GM12878 (cell line): ENCODE results near the gene RPL7L1. TPM values are rescaled to one million over a fixed set of nuclear protein-coding genes. Genes with fewer than 3 reads are reported as not detected.

Source experiments
- ATAC-seq: fragments of 200-7000 bp; cut with Tn5 transposase; 3 replicates; pipeline ENCODE4 v1.9.1; 2020; ENCODE audit warnings: mild to moderate bottlenecking, moderate library complexity
- BruUV-seq: library from RNA; stranded (reverse); fragments of 400-500 nt; replicated peaks from 2 replicates; lab custom pipeline; 2021; lab: Mats Ljungman, UMichigan
- CTCF ChIA-PET: fragments of 300-600 bp; sonication (Branson Sonifier 250); formaldehyde crosslinking; extraction: SDS; loops from one replicate; lab custom pipeline; 2021; ENCODE audit warnings: inconsistent platforms; lab: Yijun Ruan, JAX
- POLR2A ChIA-PET: fragments of 350-600 bp; formaldehyde crosslinking; extraction: SDS; loops from one replicate; lab custom pipeline; 2021; ENCODE audit warnings: inconsistent platforms; lab: Charles Lee
- RAD21 ChIA-PET: fragments of 300-600 bp; sonication (Branson Sonifier 250); formaldehyde crosslinking; loops from one replicate; lab custom pipeline; 2023; ENCODE audit warnings: antibody characterized with exemption; ENCODE audit not compliant: unreplicated experiment; lab: Charles Lee
- SMC1A ChIA-PET: fragments of 300-600 bp; sonication (Branson Sonifier 250); formaldehyde crosslinking; loops from one replicate; lab custom pipeline; 2023; ENCODE audit not compliant: unreplicated experiment, uncharacterized antibody; lab: Charles Lee
- DNase-seq: peaks from one replicate; pipeline ENCODE4 v3.0.0-alpha.2; 2011; ENCODE audit warnings: low read depth, low spot score
- FAIRE-seq: peaks from 3 replicates; lab custom pipeline; 2011; peaks lifted over from hg19 to GRCh38; lab: Jason Lieb, UNC
- H2AFZ ChIP-seq: 2 replicates; pipeline ENCODE4 v1.6.0; 2011; ENCODE audit warnings: low read depth, low read length, control low read depth; ENCODE audit not compliant: control insufficient read depth
- H3K27ac ChIP-seq: 2 replicates; pipeline ENCODE4 v1.5.1; 2011; ENCODE audit warnings: control low read depth; ENCODE audit not compliant: control insufficient read depth, insufficient read depth
- H3K27me3 ChIP-seq, 2 experiments: replicated peaks in 1 of 2; 2 replicates each; pipeline versions ENCODE4 v1.6.0 to v1.6.1; 2011; ENCODE audit warnings: low read length in 1 of 2; ENCODE audit not compliant: control insufficient read depth in 2 of 2, insufficient read depth in 2 of 2
- H3K36me3 ChIP-seq, 2 experiments: 2 replicates each; pipeline ENCODE4 v1.5.1; 2011; ENCODE audit warnings: low read length in 1 of 2; ENCODE audit not compliant: control insufficient read depth in 2 of 2, insufficient read depth in 2 of 2
- H3K4me1 ChIP-seq: 2 replicates; pipeline ENCODE4 v1.6.1; 2011; ENCODE audit warnings: mild to moderate bottlenecking, low read length, moderate library complexity, mixed read lengths; ENCODE audit not compliant: control insufficient read depth, insufficient read depth
- H3K4me2 ChIP-seq: 2 replicates; pipeline ENCODE4 v1.6.0; 2011; ENCODE audit warnings: control low read depth; ENCODE audit not compliant: control insufficient read depth, insufficient read depth
- H3K4me3 ChIP-seq: fragments of 200-600 bp; sonication (generic); 2 replicates; pipeline ENCODE4 v1.5.1; 2016
- H3K79me2 ChIP-seq: 2 replicates; pipeline ENCODE4 v1.6.0; 2011; ENCODE audit warnings: low read length; ENCODE audit not compliant: control insufficient read depth, insufficient read depth
- H3K9ac ChIP-seq: 2 replicates; pipeline ENCODE4 v1.8.0; 2011; ENCODE audit warnings: low read length, control low read depth, mixed read lengths; ENCODE audit not compliant: control insufficient read depth, insufficient read depth
- H3K9me3 ChIP-seq: replicated peaks from 3 replicates; pipeline ENCODE4 v1.5.1; 2011; ENCODE audit warnings: mild to moderate bottlenecking, low read length; ENCODE audit not compliant: control insufficient read depth, insufficient read depth
- H4K20me1 ChIP-seq: 2 replicates; pipeline ENCODE4 v1.6.0; 2011; ENCODE audit not compliant: control insufficient read depth, insufficient read depth
- POLR2A ChIP-seq: IDR thresholded peaks from 2 replicates; pipeline ENCODE4 v1.6.1; 2011; ENCODE audit warnings: low read depth, mild to moderate bottlenecking, low read length
- RBBP5 ChIP-seq: fragments of 200-600 bp; sonication (generic); conservative IDR thresholded peaks from 2 replicates; pipeline ENCODE4 v1.6.1; 2016
- ZNF592 ChIP-seq: fragments of 450-650 bp; IDR thresholded peaks from 2 replicates; pipeline ENCODE4 v1.6.1; 2017; ENCODE audit warnings: mild to moderate bottlenecking, moderate library complexity
- WGBS: methylation state at CpG from one replicate; pipeline ENCODE4 v1.1.6; 2016; ENCODE audit warnings: low lambda C conversion rate; ENCODE audit not compliant: insufficient replicate concordance, insufficient coverage; ENCODE audit errors: missing lambda C conversion rate; 5-methylcytosine and 5-hydroxymethylcytosine counted together
- in situ Hi-C: fragments of 300-500 bp; cut with MboI; formaldehyde crosslinking; loops from 9 replicates; pipeline ENCODE4 v1.14.3; 2018; ENCODE audit warnings: mixed read lengths
- intact Hi-C: fragments of 100-400 bp; cut with micrococcal nuclease; formaldehyde crosslinking; loops from one replicate; pipeline ENCODE4 v1.14.2; 2022; ENCODE audit not compliant: unreplicated experiment
- polyA plus RNA-seq, 11 experiments: library from polyadenylated mRNA; depleted of rRNA in 4 of 11; unstranded in 6 of 11; stranded (reverse) in 5 of 11; fragments of >200 nt; fragmentation: Nextera tagmentation in 4 of 11; fragmentation: Illumina TruSeq in 1 of 11; extraction: Ambion mirVana in 4 of 11; extraction: Trizol in 1 of 11; gene quantifications; 1 replicate in 1 of 11; 2 replicates in 10 of 11; pipeline versions ENCODE4 v1.2.1 to v1.2.3, GENCODE V29; 2011 to 2016; ENCODE audit warnings: inconsistent platforms in 2 of 11, missing spikeins in 2 of 11, low read depth in 1 of 11
- total RNA-seq, 4 experiments: library from RNA; depleted of rRNA in 3 of 4; stranded (reverse); fragments of >200 nt in 3 of 4; fragmentation: Illumina TruSeq in 1 of 4; extraction: Trizol in 1 of 4; gene quantifications; 2 replicates each; pipeline versions ENCODE4 v1.2.1 to v1.2.3, GENCODE V29; 2013 to 2021

The RPL7L1 gene
- total and polyA plus RNA-seq, 10 of the 15 experiments (the other 5 are each of a cell fraction or from before 2014, with no cell fraction given): 54.1 to 154 (median 104) TPM

GRCh38 chr6:42938428-42938796 lies 59.0 kb downstream of the RPL7L1 start:
- Histone ChIP-seq H3K79me2 (peaks cover 21% of the 10 kb centered on the region), H3K36me3 (peaks cover 41 to 45% of the 10 kb centered on the region in 2 experiments), H3K9me3 (no peaks in the 10 kb centered on the region), H2AFZ (no peak overlapping the region), H3K4me1 (peaks cover 20% of the 10 kb centered on the region), H3K4me2 (no peak overlapping the region), H3K27me3 (no peaks in the 10 kb centered on the region), H3K27ac (no peak overlapping the region), H3K9ac (no peak overlapping the region), H3K4me3 (no peak overlapping the region), H4K20me1 (peaks cover 12% of the 10 kb centered on the region)
- ChIA-PET SMC1A (interaction anchor here (0.5 to 1.0 kb wide), 2 partner anchors 34 to 63 kb away, joined by 3 read pairs; no protein-coding TSS in a partner anchor), CTCF (interaction anchor here (1.2 kb wide), 1 partner anchor 205 kb away, joined by 3 read pairs; no protein-coding TSS in a partner anchor), RAD21 (no interaction called here), POLR2A (no interaction called here)
- FAIRE-seq (no peak), ATAC-seq (no peak), DNase-seq (no peak)
- intact Hi-C loops: no loop called here
- 85% methylated on average over 5 of the region's 5 CpGs for WGBS
- in situ Hi-C loops: no loop called here
- no TSS peak for BruUV-seq
- TF ChIP-seq RBBP5: no peak
- TF ChIP-seq ZNF592: no peak
- TF ChIP-seq POLR2A: peak; percentile 45; the same call in 1 of the 2 replicates
